IMR-90 (cell line): ENCODE results near the gene PYGB. TPM values are rescaled to one million over a fixed set of nuclear protein-coding genes. Genes with fewer than 3 reads are reported as not detected.
"Not testable (repeated sequence)": the region's sequence is repeated elsewhere in the genome, so short reads cannot be mapped to it uniquely, and the experiment has no call there.

ENCODE experiments used
- ATAC-seq: fragments of 200-7000 bp; cut with Tn5 transposase; 2 replicates; pipeline ENCODE4 v1.9.1; 2020; ENCODE audit warnings: low read depth, mild to moderate bottlenecking, moderate library complexity
- BruUV-seq: library from RNA; stranded (reverse); fragments of 400-500 nt; replicated peaks from 2 replicates; lab custom pipeline; 2021; lab: Mats Ljungman, UMichigan
- CTCF ChIA-PET: fragments of 300-600 bp; formaldehyde crosslinking; extraction: SDS; loops from one replicate; lab custom pipeline; 2021; ENCODE audit warnings: antibody characterized with exemption; lab: Yijun Ruan, JAX
- POLR2A ChIA-PET: fragments of 300-600 bp; sonication (Branson Sonifier 250); formaldehyde crosslinking; loops from one replicate; lab custom pipeline; 2022; ENCODE audit warnings: antibody characterized with exemption; ENCODE audit not compliant: unreplicated experiment; lab: Charles Lee
- DNase-seq: peaks from one replicate; pipeline ENCODE4 v3.0.0; 2013
- H2AFZ ChIP-seq: replicated peaks from 2 replicates; pipeline ENCODE3; 2013; ENCODE audit warnings: low read length, mild to moderate bottlenecking; ENCODE audit not compliant: poor library complexity
- H2AK5ac ChIP-seq: 2 replicates; pipeline ENCODE4 v1.6.1; 2013; ENCODE audit warnings: low read depth, low read length, inconsistent platforms
- H2AK9ac ChIP-seq: replicated peaks from 2 replicates; pipeline ENCODE3; 2013; ENCODE audit warnings: mild to moderate bottlenecking, low read depth, low read length, moderate library complexity; ENCODE audit not compliant: poor library complexity
- H2BK120ac ChIP-seq: 2 replicates; pipeline ENCODE4 v1.6.1; 2013; ENCODE audit warnings: low read depth, low read length, inconsistent platforms
- H2BK15ac ChIP-seq: 3 replicates; pipeline ENCODE4 v1.6.1; 2013; ENCODE audit warnings: low read depth, low read length, inconsistent platforms
- H2BK20ac ChIP-seq: 2 replicates; pipeline ENCODE4 v1.6.1; 2013; ENCODE audit warnings: low read depth, mild to moderate bottlenecking, inconsistent platforms, low read length, moderate library complexity
- H2BK5ac ChIP-seq: 2 replicates; pipeline ENCODE4 v1.6.1; 2013; ENCODE audit warnings: mild to moderate bottlenecking, low read depth, low read length, inconsistent platforms; ENCODE audit not compliant: poor library complexity, severe bottlenecking
- H3K14ac ChIP-seq: replicated peaks from 2 replicates; pipeline ENCODE4 v1.6.1; 2013; ENCODE audit warnings: low read depth, low read length, inconsistent platforms
- H3K18ac ChIP-seq: 2 replicates; pipeline ENCODE4 v1.6.1; 2013; ENCODE audit warnings: low read depth, low read length, control low read depth
- H3K23ac ChIP-seq: 2 replicates; pipeline ENCODE4 v1.6.1; 2013; ENCODE audit warnings: low read depth, low read length, inconsistent platforms
- H3K27ac ChIP-seq: 2 replicates; pipeline ENCODE4 v1.5.1; 2013; ENCODE audit warnings: mild to moderate bottlenecking, control low read depth, low read length; ENCODE audit not compliant: insufficient read depth
- H3K27me3 ChIP-seq: 2 replicates; pipeline ENCODE4 v1.6.1; 2013; ENCODE audit warnings: low read length; ENCODE audit not compliant: control insufficient read depth, insufficient read depth
- H3K36me3 ChIP-seq: 2 replicates; pipeline ENCODE4 v1.6.1; 2013; ENCODE audit warnings: low read length, mixed read lengths; ENCODE audit not compliant: control insufficient read depth, insufficient read depth
- H3K4ac ChIP-seq: 2 replicates; pipeline ENCODE4 v1.6.1; 2013; ENCODE audit warnings: low read depth, low read length, inconsistent platforms
- H3K4me1 ChIP-seq: 2 replicates; pipeline ENCODE4 v1.6.1; 2013; ENCODE audit warnings: low read length, mixed read lengths; ENCODE audit not compliant: control insufficient read depth, insufficient read depth
- H3K4me2 ChIP-seq: 2 replicates; pipeline ENCODE4 v1.6.1; 2013; ENCODE audit warnings: low read depth, mild to moderate bottlenecking, control low read depth, low read length, moderate library complexity
- H3K4me3 ChIP-seq: 2 replicates; pipeline ENCODE4 v1.5.1; 2013; ENCODE audit warnings: low read depth, mild to moderate bottlenecking, control low read depth, low read length, moderate library complexity; ENCODE audit not compliant: insufficient read depth
- H3K56ac ChIP-seq: 2 replicates; pipeline ENCODE4 v1.6.1; 2013; ENCODE audit warnings: low read length, inconsistent platforms; ENCODE audit not compliant: insufficient read depth; ENCODE audit errors: extremely low read depth
- H3K79me1 ChIP-seq, 2 experiments: 2 replicates each; pipeline ENCODE4 v1.6.1; 2013; ENCODE audit warnings: low read length in 2 of 2, inconsistent platforms in 1 of 2, low read depth in 1 of 2
- H3K9ac ChIP-seq: 2 replicates; pipeline ENCODE4 v1.6.1; 2013; ENCODE audit warnings: low read depth, low read length, control low read depth
- H3K9me1 ChIP-seq: 2 replicates; pipeline ENCODE4 v1.6.1; 2013; ENCODE audit warnings: low read length, inconsistent platforms; ENCODE audit not compliant: insufficient read depth
- H3K9me3 ChIP-seq: 2 replicates; pipeline ENCODE4 v1.6.1; 2013; ENCODE audit warnings: low read length; ENCODE audit not compliant: control insufficient read depth, insufficient read depth
- H4K20me1 ChIP-seq: 2 replicates; pipeline ENCODE4 v1.6.1; 2013; ENCODE audit warnings: low read length, inconsistent platforms; ENCODE audit not compliant: insufficient read depth
- H4K5ac ChIP-seq: 2 replicates; pipeline ENCODE4 v1.6.1; 2013; ENCODE audit warnings: mild to moderate bottlenecking, low read depth, low read length, control low read depth
- H4K8ac ChIP-seq, 2 experiments: 2 replicates each; pipeline ENCODE4 v1.6.1; 2013; ENCODE audit warnings: low read depth in 2 of 2, low read length in 2 of 2, control low read depth in 1 of 2, inconsistent platforms in 1 of 2
- H4K91ac ChIP-seq: 2 replicates; pipeline ENCODE4 v1.6.1; 2013; ENCODE audit warnings: low read depth, low read length, inconsistent platforms; ENCODE audit not compliant: insufficient read depth
- POLR2A ChIP-seq: IDR thresholded peaks from 2 replicates; pipeline ENCODE4 v1.6.1; 2012; ENCODE audit warnings: mild to moderate bottlenecking, low read depth, low read length
- RAD21 ChIP-seq: IDR thresholded peaks from 2 replicates; pipeline ENCODE4 v1.6.1; 2012; ENCODE audit warnings: low read length, improper control_type of control experiment
- RCOR1 ChIP-seq: IDR thresholded peaks from 2 replicates; pipeline ENCODE4 v1.6.1; 2012; ENCODE audit warnings: mild to moderate bottlenecking, low read length, improper control_type of control experiment; ENCODE audit not compliant: insufficient replicate concordance
- RFX5 ChIP-seq: IDR thresholded peaks from 2 replicates; pipeline ENCODE4 v1.8.0; 2012; ENCODE audit warnings: low read depth, mild to moderate bottlenecking, low read length, moderate library complexity
- WGBS, 2 experiments: methylation state at CpG; one replicate each; pipeline versions ENCODE4 v1.1.5 to v1.1.7; 2013; ENCODE audit warnings: missing lambda C conversion rate in 2 of 2; ENCODE audit not compliant: insufficient read length in 1 of 2; ENCODE audit errors: extremely low coverage in 2 of 2; 5-methylcytosine and 5-hydroxymethylcytosine counted together
- dilution Hi-C: fragments of 300-500 bp; cut with HindIII; formaldehyde crosslinking; loops from one replicate; pipeline ENCODE4 v1.14.3; 2018; ENCODE audit warnings: low sequenced_read_pairs; ENCODE audit not compliant: unreplicated experiment
- in situ Hi-C: fragments of 300-500 bp; cut with MboI; formaldehyde crosslinking; loops from 3 replicates; pipeline ENCODE4 v1.14.3; 2019; ENCODE audit warnings: low sequenced_read_pairs, inconsistent platforms, mixed read lengths
- intact Hi-C: fragments of 100-400 bp; cut with micrococcal nuclease; formaldehyde crosslinking; loops from 2 replicates; pipeline ENCODE4 v1.10.0; 2022
- polyA plus RNA-seq, 3 experiments: library from polyadenylated mRNA; depleted of rRNA; stranded (reverse); fragments of >200 nt; gene quantifications; 2 replicates each; pipeline ENCODE4 v1.2.3, GENCODE V29; 2012; ENCODE audit warnings: low replicate concordance in 1 of 3
- total RNA-seq: library from RNA; depleted of rRNA; stranded (reverse); fragments of >200 nt; gene quantifications from 2 replicates; pipeline ENCODE4 v1.2.3, GENCODE V29; 2012

The PYGB gene
- total and polyA plus RNA-seq, 2 of the 4 experiments (the other 2 are of a cell fraction) = 72.4 to 83.1 TPM

DNA sequence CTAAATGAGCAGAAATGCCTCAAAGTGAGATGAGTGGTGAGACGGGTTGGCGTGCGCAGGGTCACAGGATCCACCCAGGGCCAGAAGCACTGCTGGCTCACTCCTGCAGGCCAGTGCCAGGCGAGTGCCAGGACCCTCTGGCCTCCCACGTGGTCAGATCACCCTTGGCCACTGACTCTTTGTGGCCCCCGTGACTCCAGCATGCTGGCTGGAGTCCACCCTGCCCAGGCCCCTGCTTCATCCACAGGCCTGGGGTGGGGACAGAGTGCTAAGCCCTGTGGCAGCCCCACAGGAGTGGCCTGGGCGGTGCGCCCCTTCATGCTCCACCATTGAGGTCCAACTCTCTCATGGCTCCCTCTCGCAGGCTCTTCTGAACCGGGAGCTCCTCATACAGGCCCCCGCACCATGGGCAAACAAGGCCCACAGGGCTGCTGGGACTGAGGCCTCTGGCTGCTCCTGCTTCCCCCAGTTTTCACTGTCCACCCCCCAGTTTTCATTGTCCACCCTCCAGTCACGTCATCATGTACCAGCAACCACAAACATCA lies 81.1 kb downstream of the PYGB start (continued):
- TF ChIP-seq RFX5 (no peak), POLR2A (no peak), RAD21 (no peak), RCOR1 (no peak)

DNA sequence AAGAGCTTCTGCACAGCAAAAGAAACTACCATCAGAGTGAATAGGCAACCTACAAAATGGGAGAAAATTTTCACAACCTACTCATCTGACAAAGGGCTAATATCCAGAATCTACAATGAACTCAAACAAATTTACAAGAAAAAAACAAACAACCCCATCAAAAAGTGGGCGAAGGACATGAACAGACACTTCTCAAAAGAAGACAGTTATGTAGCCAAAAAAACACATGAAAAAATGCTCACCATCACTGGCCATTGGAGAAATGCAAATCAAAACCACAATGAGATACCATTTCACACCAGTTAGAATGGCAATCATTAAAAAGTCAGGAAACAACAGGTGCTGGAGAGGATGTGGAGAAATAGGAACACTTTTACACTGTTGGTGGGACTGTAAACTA lies 87.1 kb downstream of the PYGB start:
- peaks cover 24 to 34% of the 10 kb centered on the region in 2 experiments for H3K79me1 ChIP-seq
- H3K4me2 ChIP-seq, H3K9ac ChIP-seq, POLR2A ChIA-PET, intact Hi-C loops, H3K14ac ChIP-seq, H3K4ac ChIP-seq, dilution Hi-C loops, H2BK15ac ChIP-seq, DNase-seq, H3K27me3 ChIP-seq, H2AK9ac ChIP-seq, H4K91ac ChIP-seq, CTCF ChIA-PET, H2AFZ ChIP-seq, H2BK5ac ChIP-seq, H2BK120ac ChIP-seq, H3K56ac ChIP-seq, ATAC-seq, H3K36me3 ChIP-seq, H2AK5ac ChIP-seq, H3K9me1 ChIP-seq, H3K9me3 ChIP-seq, H4K5ac ChIP-seq, H3K23ac ChIP-seq, BruUV-seq, H3K27ac ChIP-seq, H3K4me3 ChIP-seq, in situ Hi-C loops, H2BK20ac ChIP-seq, H4K20me1 ChIP-seq, H3K18ac ChIP-seq, H3K4me1 ChIP-seq, H4K8ac ChIP-seq: not testable (repeated sequence)
- WGBS, 2 experiments = no CpG with 5 or more reads among the region's 1 CpG
